Peyer's patch (tissue), 4 donors: Measurements from ENCODE around the gene PNLIPRP1. TPM values are rescaled to one million over a fixed set of nuclear protein-coding genes. Genes with fewer than 3 reads are reported as not detected.

Experiments used
- DNase-seq, 3 donors: peaks; one replicate each; pipeline ENCODE4 v3.0.0-alpha.2; 2017 to 2019
- H3K27ac ChIP-seq, 4 donors: fragments of 200-600 bp; sonication (generic); one replicate each; pipeline ENCODE4 v1.5.1; 2016 to 2019
- H3K27me3 ChIP-seq, 2 donors: fragments of 200-600 bp; sonication (generic); one replicate each; pipeline ENCODE4 v1.5.1; 2019
- H3K36me3 ChIP-seq, 3 donors: fragments of 200-600 bp; sonication (generic); one replicate each; pipeline ENCODE4 v1.5.1; 2016 to 2019
- H3K4me1 ChIP-seq, 4 donors: fragments of 200-600 bp; sonication (generic); one replicate each; pipeline ENCODE4 v1.5.1; 2016 to 2019
- H3K4me3 ChIP-seq, 4 donors: fragments of 200-600 bp; sonication (generic); 1 replicate in 3 of 4; 2 replicates in 1 of 4; pipeline ENCODE4 v1.5.1; 2016 to 2019; ENCODE audit warnings: mild to moderate bottlenecking in 1 of 4
- H3K9me3 ChIP-seq, 4 donors: fragments of 200-600 bp; sonication (generic); one replicate each; pipeline ENCODE4 v1.5.1; 2016 to 2019; ENCODE audit warnings: mild to moderate bottlenecking in 1 of 4
- POLR2A ChIP-seq, 2 donors: fragments of 450-650 bp; IDR thresholded peaks; one replicate each; pipeline ENCODE4 v1.5.1; 2017; ENCODE audit warnings: antibody characterized with exemption in 2 of 2, mild to moderate bottlenecking in 2 of 2, moderate library complexity in 2 of 2
- total RNA-seq, 4 donors: library from RNA; depleted of rRNA; stranded (reverse); fragments of >200 nt; gene quantifications; one replicate each; pipeline ENCODE4 v1.1.0, GENCODE V29; 2016
- TF ChIP-seq, protein P1 (sequence below), 6 experiments: fragments of 450-650 bp in 4 of 6; fragments of 200-600 bp in 2 of 6; sonication (generic) in 1 of 6; IDR thresholded peaks; one replicate each; pipeline ENCODE4 v1.5.1; 2017 to 2019; ENCODE audit warnings: antibody characterized with exemption in 6 of 6, mild to moderate bottlenecking in 3 of 6, moderate library complexity in 1 of 6

Gene PNLIPRP1
- total RNA-seq, 4 donors from 2014 or later = not detected

DNA sequence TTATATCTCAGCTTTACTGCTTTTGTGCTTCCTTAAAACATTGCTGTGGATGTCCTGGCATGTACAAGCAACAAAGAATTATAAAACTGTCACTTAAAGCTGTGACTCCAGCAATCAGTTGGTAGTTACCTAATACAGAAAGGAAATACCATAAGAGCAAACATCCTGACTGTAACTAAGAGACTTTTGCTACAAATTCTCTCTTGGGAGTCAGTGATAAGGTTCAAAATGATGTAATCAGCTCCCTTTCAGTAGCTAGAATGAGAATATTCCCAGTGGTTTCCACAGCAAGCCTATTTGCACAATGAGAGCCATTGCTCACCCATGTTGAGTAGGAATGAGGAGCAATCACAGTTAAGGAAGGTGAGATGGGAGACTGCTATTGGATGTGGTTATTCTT, 7.6 kb downstream of the PNLIPRP1 start:
- Histone ChIP-seq H3K4me1 (no peaks in the 10 kb centered on the region), H3K9me3 (no peaks in the 10 kb centered on the region), H3K36me3 (no peaks in the 10 kb centered on the region), H3K27ac (no peak overlapping the region), H3K27me3 (no peaks in the 10 kb centered on the region), H3K4me3 (no peak overlapping the region)
- TF ChIP-seq, protein P1, sequence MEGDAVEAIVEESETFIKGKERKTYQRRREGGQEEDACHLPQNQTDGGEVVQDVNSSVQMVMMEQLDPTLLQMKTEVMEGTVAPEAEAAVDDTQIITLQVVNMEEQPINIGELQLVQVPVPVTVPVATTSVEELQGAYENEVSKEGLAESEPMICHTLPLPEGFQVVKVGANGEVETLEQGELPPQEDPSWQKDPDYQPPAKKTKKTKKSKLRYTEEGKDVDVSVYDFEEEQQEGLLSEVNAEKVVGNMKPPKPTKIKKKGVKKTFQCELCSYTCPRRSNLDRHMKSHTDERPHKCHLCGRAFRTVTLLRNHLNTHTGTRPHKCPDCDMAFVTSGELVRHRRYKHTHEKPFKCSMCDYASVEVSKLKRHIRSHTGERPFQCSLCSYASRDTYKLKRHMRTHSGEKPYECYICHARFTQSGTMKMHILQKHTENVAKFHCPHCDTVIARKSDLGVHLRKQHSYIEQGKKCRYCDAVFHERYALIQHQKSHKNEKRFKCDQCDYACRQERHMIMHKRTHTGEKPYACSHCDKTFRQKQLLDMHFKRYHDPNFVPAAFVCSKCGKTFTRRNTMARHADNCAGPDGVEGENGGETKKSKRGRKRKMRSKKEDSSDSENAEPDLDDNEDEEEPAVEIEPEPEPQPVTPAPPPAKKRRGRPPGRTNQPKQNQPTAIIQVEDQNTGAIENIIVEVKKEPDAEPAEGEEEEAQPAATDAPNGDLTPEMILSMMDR (IDR thresholded peaks at IDR 0.05) = no peak
- no peak for TF ChIP-seq POLR2A (IDR thresholded peaks at IDR 0.05)
- DNase-seq = no peak

- Histone ChIP-seq H3K27me3 (no peaks in the 10 kb centered on the region), H3K27ac (no peak overlapping the region), H3K36me3 (no peaks in the 10 kb centered on the region), H3K4me1 (no peaks in the 10 kb centered on the region), H3K4me3 (no peak overlapping the region), H3K9me3 (no peaks in the 10 kb centered on the region)
- DNase-seq = no peak
- TF ChIP-seq POLR2A (IDR thresholded peaks at IDR 0.05) = no peak
- TF ChIP-seq, protein P1 (IDR thresholded peaks at IDR 0.05) = no peak
Measured at GRCh38 chr10:116599991-116600390, 9.2 kb downstream of the PNLIPRP1 start.

- Histone ChIP-seq H3K36me3 (no peaks in the 10 kb centered on the region), H3K27me3 (no peaks in the 10 kb centered on the region), H3K4me3 (no peak overlapping the region), H3K9me3 (no peaks in the 10 kb centered on the region), H3K4me1 (no peaks in the 10 kb centered on the region), H3K27ac (no peak overlapping the region)
- DNase-seq = no peak
- TF ChIP-seq POLR2A (IDR thresholded peaks at IDR 0.05) = no peak
- TF ChIP-seq, protein P1 (IDR thresholded peaks at IDR 0.05) = no peak
Measured at GRCh38 chr10:116602648-116603400, 12.1 kb downstream of the PNLIPRP1 start.

- no peak for DNase-seq
- no peaks in the 10 kb centered on the region for H3K27me3 ChIP-seq
- H3K4me1 ChIP-seq = peaks cover 0 to 6% (median 3%) of the 10 kb centered on the region in 4 donors
- TF ChIP-seq, protein P1 (IDR thresholded peaks at IDR 0.05) = no peak
- TF ChIP-seq POLR2A (IDR thresholded peaks at IDR 0.05) = no peak
- H3K9me3 ChIP-seq = no peaks in the 10 kb centered on the region
- no peak overlapping the region for H3K27ac ChIP-seq
- no peaks in the 10 kb centered on the region for H3K36me3 ChIP-seq
- no peak overlapping the region for H3K4me3 ChIP-seq
Measured at GRCh38 chr10:116606061-116606483, 15.3 kb downstream of the PNLIPRP1 start.

DNA sequence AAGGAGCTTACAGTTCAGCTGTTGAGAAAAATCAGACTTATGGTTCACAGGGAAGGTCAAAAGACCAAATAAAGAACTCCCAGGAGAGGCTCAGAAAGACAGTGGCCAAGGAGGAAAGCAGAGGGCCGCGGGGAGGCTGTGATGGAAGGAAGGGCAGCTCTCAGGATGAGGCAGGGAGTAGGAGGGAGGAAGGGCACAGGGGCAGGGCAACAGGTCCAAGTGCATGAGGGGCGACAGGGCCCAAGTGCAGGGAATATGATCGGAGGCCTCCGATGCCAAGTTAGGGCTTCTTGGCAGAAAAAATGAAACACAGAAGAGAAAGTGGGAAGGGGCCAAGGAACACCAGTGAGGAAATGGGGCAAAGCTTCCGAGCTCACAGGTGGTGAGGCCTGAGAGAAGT, 16.6 kb downstream of the PNLIPRP1 start:
- Histone ChIP-seq H3K4me3 (no peak overlapping the region), H3K27me3 (no peaks in the 10 kb centered on the region)

More for the DNA sequence above, 16.6 kb downstream of the PNLIPRP1 start:
- H3K27ac ChIP-seq = no peak overlapping the region
- DNase-seq = no peak
- peaks cover 0 to 7% (median 3%) of the 10 kb centered on the region in 4 donors for H3K4me1 ChIP-seq
- no peaks in the 10 kb centered on the region for H3K36me3 ChIP-seq
- no peaks in the 10 kb centered on the region for H3K9me3 ChIP-seq
- TF ChIP-seq, protein P1 (IDR thresholded peaks at IDR 0.05) = no peak
- no peak for TF ChIP-seq POLR2A (IDR thresholded peaks at IDR 0.05)
